G401 (cell line): ENCODE results near the gene SLC37A1. TPM values are rescaled to one million over a fixed set of nuclear protein-coding genes. Genes with fewer than 3 reads are reported as not detected.

Experiments used
- DNase-seq: peaks from one replicate; pipeline ENCODE4 v3.0.0-alpha.2; 2015; ENCODE audit warnings: low spot score
- in situ Hi-C: cut with HindIII; loops from 2 replicates; pipeline ENCODE4 v1.10.0; 2016; ENCODE audit warnings: low sequenced_read_pairs, mixed read lengths
- total RNA-seq: library from RNA; depleted of rRNA; stranded (reverse); fragments of >200 nt; shearing (Covaris generic); gene quantifications from 2 replicates; pipeline ENCODE4 v1.2.3, GENCODE V29; 2014

The SLC37A1 gene
- total RNA-seq, 1 experiment from 2014 or later, result 0.37 TPM

GRCh38 chr21:42538479-42539275 lies 25.0 kb downstream of the SLC37A1 start:
- in situ Hi-C loops, result no loop called here
- DNase-seq, result no peak

GRCh38 chr21:42539342-42539741 lies 25.7 kb downstream of the SLC37A1 start:
- in situ Hi-C loops, result no loop called here
- no peak for DNase-seq

- no peak for DNase-seq
- in situ Hi-C loops, result no loop called here
These were observed 26.3 kb downstream of the SLC37A1 start for GRCh38 chr21:42539931-42540343.

GRCh38 chr21:42540396-42540795 lies 26.7 kb downstream of the SLC37A1 start:
- in situ Hi-C loops, result no loop called here
- no peak for DNase-seq

GRCh38 chr21:42541174-42541573 lies 27.5 kb downstream of the SLC37A1 start:
- in situ Hi-C loops, result no loop called here
- DNase-seq, result no peak

GRCh38 chr21:42541618-42542017 lies 28.0 kb downstream of the SLC37A1 start:
- in situ Hi-C loops, result no loop called here
- DNase-seq, result no peak

- no peak for DNase-seq
- in situ Hi-C loops, result no loop called here
These were observed 28.5 kb downstream of the SLC37A1 start for GRCh38 chr21:42542196-42542595.

- in situ Hi-C loops, result no loop called here
- no peak for DNase-seq
These were observed 28.9 kb downstream of the SLC37A1 start for GRCh38 chr21:42542596-42542995.

GRCh38 chr21:42543106-42543847 lies 29.6 kb downstream of the SLC37A1 start:
- in situ Hi-C loops, result no loop called here
- DNase-seq, result no peak

- in situ Hi-C loops, result no loop called here
These were observed 30.9 kb downstream of the SLC37A1 start for GRCh38 chr21:42544544-42544943.

GRCh38 chr21:42545317-42545716 lies 31.7 kb downstream of the SLC37A1 start:
- no peak for DNase-seq
- in situ Hi-C loops, result no loop called here

More at GRCh38 chr21:42544544-42544943, 30.9 kb downstream of the SLC37A1 start:
- DNase-seq, result no peak

- in situ Hi-C loops, result no loop called here
- no peak for DNase-seq
These were observed 32.1 kb downstream of the SLC37A1 start for GRCh38 chr21:42545745-42546144.

- no peak for DNase-seq
- in situ Hi-C loops, result no loop called here
These were observed 32.8 kb downstream of the SLC37A1 start for GRCh38 chr21:42546433-42546832.

GRCh38 chr21:42547001-42547905 lies 33.6 kb downstream of the SLC37A1 start:
- in situ Hi-C loops, result no loop called here
- no peak for DNase-seq

GRCh38 chr21:42547906-42548365 lies 34.3 kb downstream of the SLC37A1 start:
- in situ Hi-C loops, result no loop called here
- DNase-seq, result no peak

GRCh38 chr21:42548687-42549406 lies 35.2 kb downstream of the SLC37A1 start:
- DNase-seq, result no peak
- in situ Hi-C loops, result no loop called here

- in situ Hi-C loops, result no loop called here
- no peak for DNase-seq
These were observed 37.2 kb downstream of the SLC37A1 start for GRCh38 chr21:42550817-42551216.

GRCh38 chr21:42552407-42553336 lies 39.0 kb downstream of the SLC37A1 start:
- no peak for DNase-seq
- in situ Hi-C loops, result no loop called here
